HG03066 (cell line): Measurements from ENCODE around the gene CRELD1.

Experiments
- ATAC-seq: cut with Tn5 transposase; IDR thresholded peaks from one replicate; pipeline ENCODE4 v1.9.1; 2021; ENCODE audit warnings: low read depth; ENCODE audit not compliant: unreplicated experiment

Gene CRELD1

GRCh38 chr3:9951962-9952805, 18.6 kb downstream of the CRELD1 start, which contains the start of gene PRRT3:
TSS of gene PRRT3 (minus strand) at chr3:9952408. CDS start at chr3:9950115, 2,293 bp downstream.
- peak; percentile 65 for ATAC-seq

GRCh38 chr3:9955067-9955502, 21.5 kb downstream of the CRELD1 start:
- no peak for ATAC-seq

GRCh38 chr3:9955611-9956352, 22.1 kb downstream of the CRELD1 start:
- no peak for ATAC-seq

- ATAC-seq = no peak
Measured at GRCh38 chr3:9957214-9957613, 23.6 kb downstream of the CRELD1 start.

GRCh38 chr3:9965200-9965875, 31.7 kb downstream of the CRELD1 start:
- ATAC-seq = no peak

GRCh38 chr3:9966841-9967240, 33.2 kb downstream of the CRELD1 start:
- no peak for ATAC-seq

- no peak for ATAC-seq
Measured at GRCh38 chr3:9969632-9970019, 36.0 kb downstream of the CRELD1 start.

GRCh38 chr3:9970020-9970652, 36.5 kb downstream of the CRELD1 start:
- no peak for ATAC-seq

GRCh38 chr3:9976721-9977709, 43.4 kb downstream of the CRELD1 start:
- ATAC-seq = no peak

- ATAC-seq = no peak
Measured at GRCh38 chr3:9978710-9979305, 45.2 kb downstream of the CRELD1 start.

- no peak for ATAC-seq
Measured at GRCh38 chr3:9980251-9980650, 46.6 kb downstream of the CRELD1 start.

GRCh38 chr3:9986230-9986725, 52.6 kb downstream of the CRELD1 start:
- peak; percentile 30 for ATAC-seq

GRCh38 chr3:9994086-9994844, 60.6 kb downstream of the CRELD1 start:
- ATAC-seq = no peak
